WTC11 (cell line): ENCODE results near the gene RBM3. TPM values are rescaled to one million over a fixed set of nuclear protein-coding genes. Genes with fewer than 3 reads are reported as not detected.

Experiments
- ATAC-seq: fragments of 200-7000 bp; cut with Tn5 transposase; 2 replicates; pipeline ENCODE4 v1.10.0; 2021; ENCODE audit warnings: mild to moderate bottlenecking, moderate library complexity
- CTCF ChIA-PET: fragments of 300-600 bp; sonication (Branson Sonifier 250); formaldehyde crosslinking; loops from one replicate; lab custom pipeline; 2021; ENCODE audit warnings: antibody characterized with exemption; lab: Charles Lee
- POLR2A ChIA-PET: fragments of 350-600 bp; sonication (Branson Sonifier 250); formaldehyde crosslinking; loops from one replicate; lab custom pipeline; 2021; ENCODE audit warnings: antibody characterized with exemption; lab: Charles Lee
- DNase-seq: peaks from one replicate; pipeline ENCODE4 v3.0.0; 2021; ENCODE audit warnings: low spot score
- H3K27ac Mint-ChIP-seq: 2 replicates; pipeline ENCODE4 v1.8.0; 2021; ENCODE audit warnings: mixed read lengths
- H3K27me3 Mint-ChIP-seq: 2 replicates; pipeline ENCODE4 v1.8.0; 2021; ENCODE audit warnings: low read depth, mild to moderate bottlenecking, moderate library complexity, mixed read lengths
- H3K36me3 Mint-ChIP-seq: 2 replicates; pipeline ENCODE4 v1.8.0; 2021; ENCODE audit warnings: mixed read lengths
- H3K4me1 Mint-ChIP-seq: 2 replicates; pipeline ENCODE4 v1.8.0; 2022; ENCODE audit warnings: mixed read lengths
- H3K4me3 Mint-ChIP-seq: 2 replicates; pipeline ENCODE4 v1.8.0; 2021; ENCODE audit warnings: mild to moderate bottlenecking, moderate library complexity, mixed read lengths
- H3K9me3 Mint-ChIP-seq: 2 replicates; pipeline ENCODE4 v1.8.0; 2021; ENCODE audit warnings: mixed read lengths
- AR ChIP-seq: fragments of 250-450 bp; sonication (Bioruptor Pico); IDR thresholded peaks from 2 replicates; pipeline ENCODE4 v1.9.0; 2021; ENCODE audit warnings: mild to moderate bottlenecking
- ATF1 ChIP-seq: sonication (generic); formaldehyde crosslinking; IDR thresholded peaks from 2 replicates; pipeline ENCODE4 v1.8.1; 2023; ENCODE audit warnings: mild to moderate bottlenecking, moderate library complexity, missing genetic modification reagents
- ATF3 ChIP-seq: sonication (generic); formaldehyde crosslinking; conservative IDR thresholded peaks from 2 replicates; pipeline ENCODE4 v1.8.1; 2022; ENCODE audit warnings: mild to moderate bottlenecking, missing genetic modification reagents
- ESRRA ChIP-seq: sonication (generic); formaldehyde crosslinking; IDR thresholded peaks from 2 replicates; pipeline ENCODE4 v1.8.1; 2022; ENCODE audit warnings: mild to moderate bottlenecking, missing genetic modification reagents, borderline replicate concordance
- ETV6 ChIP-seq: sonication (generic); formaldehyde crosslinking; IDR thresholded peaks from 2 replicates; pipeline ENCODE4 v1.8.1; 2022; ENCODE audit warnings: mild to moderate bottlenecking, missing genetic modification reagents
- GRHL2 ChIP-seq: fragments of 250-450 bp; sonication (Bioruptor Pico); IDR thresholded peaks from 2 replicates; pipeline ENCODE4 v1.8.0; 2022; ENCODE audit warnings: mild to moderate bottlenecking, moderate library complexity; ENCODE audit not compliant: insufficient replicate concordance, severe bottlenecking
- HMGA2 ChIP-seq: fragments of 250-450 bp; sonication (Bioruptor Pico); IDR thresholded peaks from 2 replicates; pipeline ENCODE4 v1.4.0; 2021; ENCODE audit warnings: mild to moderate bottlenecking, moderate library complexity
- NR1H2 ChIP-seq: sonication (generic); formaldehyde crosslinking; IDR thresholded peaks from 2 replicates; pipeline ENCODE4 v1.9.0; 2021; ENCODE audit warnings: mild to moderate bottlenecking, moderate library complexity, missing genetic modification reagents
- PRRX2 ChIP-seq: fragments of 250-450 bp; sonication (Bioruptor Pico); IDR thresholded peaks from 2 replicates; pipeline ENCODE4 v1.8.0; 2021; ENCODE audit warnings: mild to moderate bottlenecking
- SOX15 ChIP-seq: fragments of 250-450 bp; sonication (Bioruptor Pico); IDR thresholded peaks from 2 replicates; pipeline ENCODE4 v1.9.0; 2021; ENCODE audit warnings: mild to moderate bottlenecking
- ZNF425 ChIP-seq: fragments of 250-450 bp; sonication (Bioruptor Pico); conservative IDR thresholded peaks from 2 replicates; pipeline ENCODE4 v1.9.0; 2021; ENCODE audit warnings: mild to moderate bottlenecking
- total RNA-seq: library from RNA; stranded (reverse); gene quantifications from 3 replicates; pipeline ENCODE4 v1.2.3, GENCODE V29; 2021
- TF ChIP-seq, protein P1 (sequence below): sonication (generic); formaldehyde crosslinking; IDR thresholded peaks from 2 replicates; pipeline ENCODE4 v1.8.1; 2023; ENCODE audit warnings: mild to moderate bottlenecking, missing genetic modification reagents, borderline replicate concordance
- TF ChIP-seq, protein P2 (sequence below): sonication (generic); formaldehyde crosslinking; IDR thresholded peaks from 2 replicates; pipeline ENCODE4 v1.8.0; 2022; ENCODE audit warnings: mild to moderate bottlenecking, missing genetic modification reagents

The RBM3 gene
- total RNA-seq, 1 experiment from 2014 or later, result 148 TPM

- TF ChIP-seq, protein P1, sequence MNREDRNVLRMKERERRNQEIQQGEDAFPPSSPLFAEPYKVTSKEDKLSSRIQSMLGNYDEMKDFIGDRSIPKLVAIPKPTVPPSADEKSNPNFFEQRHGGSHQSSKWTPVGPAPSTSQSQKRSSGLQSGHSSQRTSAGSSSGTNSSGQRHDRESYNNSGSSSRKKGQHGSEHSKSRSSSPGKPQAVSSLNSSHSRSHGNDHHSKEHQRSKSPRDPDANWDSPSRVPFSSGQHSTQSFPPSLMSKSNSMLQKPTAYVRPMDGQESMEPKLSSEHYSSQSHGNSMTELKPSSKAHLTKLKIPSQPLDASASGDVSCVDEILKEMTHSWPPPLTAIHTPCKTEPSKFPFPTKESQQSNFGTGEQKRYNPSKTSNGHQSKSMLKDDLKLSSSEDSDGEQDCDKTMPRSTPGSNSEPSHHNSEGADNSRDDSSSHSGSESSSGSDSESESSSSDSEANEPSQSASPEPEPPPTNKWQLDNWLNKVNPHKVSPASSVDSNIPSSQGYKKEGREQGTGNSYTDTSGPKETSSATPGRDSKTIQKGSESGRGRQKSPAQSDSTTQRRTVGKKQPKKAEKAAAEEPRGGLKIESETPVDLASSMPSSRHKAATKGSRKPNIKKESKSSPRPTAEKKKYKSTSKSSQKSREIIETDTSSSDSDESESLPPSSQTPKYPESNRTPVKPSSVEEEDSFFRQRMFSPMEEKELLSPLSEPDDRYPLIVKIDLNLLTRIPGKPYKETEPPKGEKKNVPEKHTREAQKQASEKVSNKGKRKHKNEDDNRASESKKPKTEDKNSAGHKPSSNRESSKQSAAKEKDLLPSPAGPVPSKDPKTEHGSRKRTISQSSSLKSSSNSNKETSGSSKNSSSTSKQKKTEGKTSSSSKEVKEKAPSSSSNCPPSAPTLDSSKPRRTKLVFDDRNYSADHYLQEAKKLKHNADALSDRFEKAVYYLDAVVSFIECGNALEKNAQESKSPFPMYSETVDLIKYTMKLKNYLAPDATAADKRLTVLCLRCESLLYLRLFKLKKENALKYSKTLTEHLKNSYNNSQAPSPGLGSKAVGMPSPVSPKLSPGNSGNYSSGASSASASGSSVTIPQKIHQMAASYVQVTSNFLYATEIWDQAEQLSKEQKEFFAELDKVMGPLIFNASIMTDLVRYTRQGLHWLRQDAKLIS (CRISPR knock-in tag), result no peak
- TF ChIP-seq GRHL2 (CRISPR knock-in tag) (no peak), ZNF425 (CRISPR knock-in tag) (no peak), SOX15 (CRISPR knock-in tag) (no peak), ATF3 (CRISPR knock-in tag) (no peak), HMGA2 (CRISPR knock-in tag) (no peak), NR1H2 (CRISPR knock-in tag) (no peak), ETV6 (CRISPR knock-in tag) (no peak), AR (CRISPR knock-in tag) (no peak), ESRRA (no peak)
- TF ChIP-seq, protein P2, sequence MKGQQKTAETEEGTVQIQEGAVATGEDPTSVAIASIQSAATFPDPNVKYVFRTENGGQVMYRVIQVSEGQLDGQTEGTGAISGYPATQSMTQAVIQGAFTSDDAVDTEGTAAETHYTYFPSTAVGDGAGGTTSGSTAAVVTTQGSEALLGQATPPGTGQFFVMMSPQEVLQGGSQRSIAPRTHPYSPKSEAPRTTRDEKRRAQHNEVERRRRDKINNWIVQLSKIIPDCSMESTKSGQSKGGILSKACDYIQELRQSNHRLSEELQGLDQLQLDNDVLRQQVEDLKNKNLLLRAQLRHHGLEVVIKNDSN (CRISPR knock-in tag), result no peak
Observed at GRCh38 chrX:48589482-48590162, 15.3 kb downstream of the RBM3 start (continued).

DNA sequence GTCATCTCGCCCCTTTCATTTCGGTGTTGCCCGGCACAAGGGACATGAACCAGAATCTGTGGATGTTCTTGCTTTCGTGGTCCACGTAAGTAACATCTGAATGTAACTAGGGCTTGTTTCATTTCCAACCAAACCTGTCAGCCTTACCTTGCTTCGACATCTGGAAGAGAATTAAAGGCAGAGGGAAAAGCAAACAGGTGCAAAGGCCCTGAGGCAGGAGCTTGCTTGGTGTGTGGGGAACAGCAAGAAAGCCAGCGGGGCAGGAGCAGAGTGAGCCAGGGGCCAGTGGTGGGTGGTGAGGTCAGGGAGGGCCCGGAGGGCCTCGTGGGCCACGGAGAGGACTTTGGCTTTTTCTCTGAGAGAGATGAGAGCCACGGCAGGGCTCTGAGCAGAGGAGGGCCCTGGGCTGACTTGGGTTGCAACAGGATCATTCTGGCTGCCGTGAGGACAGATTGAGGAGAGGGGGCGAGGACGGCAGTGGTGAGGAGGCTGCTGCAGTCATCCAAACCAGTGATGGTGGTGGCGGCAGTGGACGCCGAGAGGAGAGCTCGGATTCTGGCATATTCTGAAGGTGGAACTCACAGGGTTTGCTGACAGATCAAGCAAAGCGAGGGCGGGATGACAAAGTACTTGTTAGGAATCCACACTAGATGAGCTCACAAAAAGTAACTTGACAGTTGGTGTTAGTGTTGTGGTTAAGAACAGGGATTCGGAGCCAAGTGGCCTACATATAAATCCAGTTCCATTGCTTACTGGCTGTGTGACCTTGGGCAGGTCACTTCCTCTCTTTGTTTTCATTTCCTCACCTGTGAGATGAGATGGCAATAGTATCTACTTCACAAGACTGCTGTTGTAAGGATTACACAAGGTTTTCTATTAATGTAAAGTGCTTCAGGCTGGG, 16.2 kb downstream of the RBM3 start:
- DNase-seq (no peak), ATAC-seq (no peak)
- TF ChIP-seq ATF1, result no peak
- no peak for TF ChIP-seq PRRX2 (CRISPR knock-in tag)
- Mint-ChIP-seq H3K4me3 (no peak overlapping the region), H3K36me3 (no peaks in the 10 kb centered on the region), H3K27me3 (no peaks in the 10 kb centered on the region), H3K27ac (no peak overlapping the region), H3K9me3 (no peaks in the 10 kb centered on the region), H3K4me1 (no peaks in the 10 kb centered on the region)
- POLR2A ChIA-PET, result no interaction called here
- CTCF ChIA-PET, result interaction anchor here (0.7 kb wide), 1 partner anchor 13 kb away, joined by 3 read pairs; no protein-coding TSS in a partner anchor
